CD4-positive, alpha-beta T cell treated with Interleukin-4 for 1 hour (primary cell): ENCODE data around the gene HOXB7.

Experiments used
- DNase-seq, 2 donors: peaks; one replicate each; pipeline ENCODE4 v3.0.0-alpha.2; 2020 to 2022

The HOXB7 gene

DNA sequence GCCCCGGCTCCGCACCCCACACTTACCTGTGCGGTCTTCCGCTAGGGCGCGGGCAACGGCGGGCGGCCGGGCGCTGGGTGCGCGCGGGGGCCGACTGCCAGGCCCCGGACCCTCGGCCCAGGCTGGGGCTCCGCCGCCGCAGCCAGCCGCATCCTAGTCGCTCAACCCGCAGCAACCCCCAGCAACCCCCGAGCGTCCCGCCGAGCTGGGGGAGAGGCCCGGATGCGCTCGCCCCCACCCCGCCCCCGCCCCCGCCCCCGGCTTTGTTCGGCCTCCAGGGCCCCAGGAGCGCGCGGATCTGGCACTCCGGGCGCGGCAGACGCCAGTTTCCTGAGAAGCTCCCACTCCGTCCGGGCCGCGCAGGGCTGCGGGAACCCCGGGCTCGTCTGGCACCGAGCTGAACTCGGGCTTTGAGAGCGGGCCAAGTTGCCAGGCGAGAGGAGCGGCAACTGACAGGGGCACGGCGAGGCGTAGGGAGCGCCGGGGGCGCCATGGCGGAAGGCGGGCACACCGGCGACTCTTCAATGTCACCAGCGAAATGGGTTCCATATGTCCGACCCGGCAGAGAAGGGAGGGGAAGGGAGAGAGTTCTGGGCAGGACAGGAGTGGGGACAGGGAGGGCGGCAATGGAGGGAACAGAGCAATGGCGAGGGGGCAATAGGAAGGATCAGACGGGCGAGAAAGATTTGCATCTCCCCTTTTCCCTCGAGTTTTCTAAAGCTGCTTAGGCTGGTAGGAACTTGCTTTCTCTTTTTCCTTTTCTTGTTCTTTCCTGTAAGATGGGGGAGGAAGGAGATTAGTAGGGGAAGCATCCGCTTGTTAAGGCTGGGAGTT lies 46.4 kb downstream of the HOXB7 start:
- no peak for DNase-seq

DNA sequence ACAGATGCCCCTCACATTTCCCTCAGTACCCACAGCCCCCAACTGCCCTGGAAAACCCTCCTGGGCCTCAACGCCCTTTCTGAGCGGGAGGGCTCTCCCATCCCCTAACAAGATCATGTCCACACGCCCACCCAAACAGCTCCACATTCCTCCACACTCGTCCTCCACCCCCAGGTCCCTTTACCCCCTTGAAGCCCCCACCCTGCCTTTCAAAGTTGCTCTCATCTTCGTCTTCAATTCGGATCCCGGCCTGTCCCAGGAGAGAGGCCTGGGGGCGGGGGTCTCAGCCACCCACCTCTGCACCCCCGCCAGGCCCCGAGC lies 47.0 kb downstream of the HOXB7 start:
- DNase-seq, result no peak

DNA sequence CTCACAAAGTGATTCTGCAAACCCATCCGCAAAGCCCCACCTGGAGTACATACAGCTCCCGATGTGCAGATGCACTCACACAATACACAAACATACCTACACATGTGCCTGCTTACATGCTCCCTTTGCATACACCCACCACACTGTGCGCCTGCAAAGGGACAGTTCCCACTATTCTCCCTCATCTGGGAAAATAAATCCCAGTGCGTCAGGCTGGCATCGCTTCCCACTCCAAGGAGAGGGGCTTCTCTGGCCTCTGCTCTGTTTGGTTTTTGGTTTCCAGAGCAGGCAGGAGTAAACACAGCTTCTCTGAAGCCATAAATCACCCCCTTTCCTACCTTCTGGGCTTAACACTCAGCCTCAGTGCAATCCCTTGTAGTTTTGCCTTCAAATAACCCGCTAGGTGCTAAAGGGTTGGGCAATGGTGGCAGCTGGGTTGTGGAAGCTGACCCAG lies 47.4 kb downstream of the HOXB7 start:
- no peak for DNase-seq

DNA sequence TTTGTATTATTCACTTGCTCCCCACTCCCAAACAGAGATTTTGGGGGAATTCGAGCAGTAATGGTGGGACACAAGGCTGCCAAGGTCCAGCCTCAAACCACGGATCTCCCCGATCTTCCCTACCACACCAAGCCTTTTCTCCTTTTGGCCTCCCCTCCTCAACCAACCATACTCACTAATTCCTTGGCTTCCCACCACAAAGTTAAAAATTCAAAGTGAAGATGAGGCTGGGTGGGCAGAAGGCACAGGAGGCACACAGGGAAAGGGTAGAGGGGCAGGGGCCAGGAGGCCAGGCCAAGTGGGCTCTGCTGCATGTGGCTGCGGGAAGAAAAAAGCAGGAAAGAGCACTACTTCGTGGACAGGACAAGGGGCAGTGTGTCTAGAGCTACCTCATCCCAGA lies 47.9 kb downstream of the HOXB7 start:
- no peak for DNase-seq

DNA sequence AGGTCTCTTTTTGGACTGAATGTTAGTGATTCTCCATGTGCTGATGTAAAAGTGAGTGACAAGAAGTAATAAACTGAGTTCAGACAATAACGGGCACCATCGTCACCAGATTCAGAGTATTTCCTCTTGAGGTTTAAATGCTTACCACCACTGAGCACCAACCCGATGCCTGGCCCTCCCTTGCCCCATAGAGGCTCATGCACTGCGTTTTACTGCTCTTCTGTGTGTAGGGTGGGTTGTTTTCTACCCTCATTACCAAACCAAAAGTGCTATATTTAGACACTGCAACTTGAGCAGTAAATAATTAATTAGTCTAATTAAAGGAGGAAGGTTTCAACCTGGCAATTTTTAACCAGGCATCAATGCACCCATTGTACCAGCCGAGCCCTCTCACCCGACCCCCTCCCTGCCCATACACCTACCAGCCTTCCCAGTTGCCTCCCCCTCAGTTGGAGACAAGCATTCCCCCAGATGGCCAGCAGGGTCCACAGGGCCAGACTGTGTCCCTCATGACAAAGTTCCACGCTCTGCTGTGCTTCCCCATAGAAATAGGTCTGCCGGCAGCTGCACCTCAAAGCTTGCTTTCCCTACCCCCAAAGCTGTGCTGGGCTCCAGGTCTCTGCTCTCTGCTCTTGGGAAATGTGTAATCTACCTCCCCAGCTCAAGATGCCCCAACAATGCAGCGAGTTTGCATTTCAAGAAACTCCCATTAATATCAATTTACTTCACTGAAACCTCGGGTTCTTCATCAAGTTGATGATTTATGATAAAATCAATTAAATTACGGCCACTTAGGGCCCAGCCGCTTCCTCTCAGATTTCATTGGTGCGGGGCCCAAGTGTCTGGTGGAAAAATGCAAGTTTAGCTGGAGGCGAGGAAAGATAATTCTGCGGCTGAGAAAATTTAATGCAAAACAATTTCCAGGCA lies 48.7 kb downstream of the HOXB7 start:
- no peak for DNase-seq

DNA sequence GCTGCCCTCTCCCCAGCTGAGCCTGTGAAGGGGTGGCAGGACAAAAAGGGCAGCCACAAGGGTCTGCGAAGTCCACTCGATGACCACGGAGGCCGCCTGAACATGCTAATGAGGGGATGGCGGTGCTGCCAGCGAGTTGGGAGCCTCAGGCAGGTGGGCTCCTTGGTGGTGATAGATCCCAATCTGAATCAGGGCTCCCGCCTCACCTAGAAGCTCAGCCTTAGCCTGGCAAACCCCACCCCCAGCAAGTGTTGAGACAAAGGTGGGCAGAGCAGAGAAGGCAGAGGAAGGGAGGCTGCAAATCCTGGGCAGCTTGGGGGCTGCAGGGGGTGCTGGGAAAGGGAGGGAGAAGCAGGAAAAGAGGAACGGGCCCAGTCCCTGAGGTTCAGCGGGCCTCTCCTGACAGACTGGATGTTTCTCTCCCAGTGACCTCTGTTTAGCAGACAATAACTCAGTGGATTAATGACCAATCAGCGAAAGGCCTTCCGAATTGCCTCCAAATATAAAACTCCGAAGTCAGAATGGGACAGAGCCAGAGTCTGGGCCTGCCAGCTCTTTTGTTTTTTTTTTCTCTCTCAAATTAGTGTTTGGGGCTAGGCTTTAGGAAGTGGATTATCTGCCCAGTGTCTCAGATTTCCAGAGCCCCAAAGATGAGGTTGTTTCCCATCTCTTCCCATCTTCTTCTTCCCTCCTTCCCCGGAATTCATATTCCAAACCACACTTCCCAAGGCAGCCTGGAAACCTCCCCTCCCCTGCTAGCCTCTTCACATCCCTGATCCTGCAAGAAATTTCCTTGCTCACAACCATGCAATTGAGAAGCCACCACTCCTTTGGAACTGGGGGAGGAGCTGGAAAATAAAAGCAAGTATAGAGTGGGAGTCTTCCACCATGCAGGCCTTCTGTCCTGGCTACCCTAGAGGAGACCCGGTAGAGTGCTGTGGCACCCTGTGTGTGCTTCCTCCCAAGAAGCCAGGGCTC lies 50.7 kb downstream of the HOXB7 start:
- DNase-seq, result no peak

DNA sequence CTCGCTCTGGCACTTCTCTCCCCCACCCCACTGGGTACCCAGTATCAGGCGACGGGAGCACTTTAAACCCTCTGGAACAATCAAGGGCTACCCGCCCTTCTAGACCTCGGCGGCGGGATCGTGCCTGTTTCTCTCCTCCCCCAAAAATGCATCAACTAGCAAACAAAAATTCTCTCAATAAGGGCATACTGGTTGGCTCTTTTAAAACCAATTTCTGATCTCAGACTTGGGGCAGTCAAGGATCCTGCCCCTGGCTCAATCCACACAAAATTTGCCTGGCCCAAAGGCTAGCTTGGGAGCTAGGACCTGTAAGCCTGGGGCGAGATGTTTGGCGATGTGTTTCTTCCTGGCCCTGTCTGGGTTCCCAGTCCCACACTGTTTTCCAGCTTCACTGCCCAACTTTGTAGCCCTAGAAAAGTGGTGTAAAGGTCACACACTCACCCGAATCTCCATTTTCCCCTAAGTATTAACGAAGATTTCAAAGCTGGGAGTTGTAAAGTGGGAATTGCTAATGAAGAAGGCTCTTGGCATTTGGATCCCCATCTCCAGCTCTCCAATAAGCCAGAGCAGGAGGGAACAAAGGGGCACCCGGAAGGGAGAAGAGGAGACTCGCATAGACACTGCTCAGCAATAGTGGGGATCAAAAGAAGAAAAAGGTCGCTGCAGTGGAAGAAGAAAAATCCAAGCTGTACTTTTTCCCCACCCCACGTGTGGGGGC lies 51.5 kb downstream of the HOXB7 start:
- no peak for DNase-seq

DNA sequence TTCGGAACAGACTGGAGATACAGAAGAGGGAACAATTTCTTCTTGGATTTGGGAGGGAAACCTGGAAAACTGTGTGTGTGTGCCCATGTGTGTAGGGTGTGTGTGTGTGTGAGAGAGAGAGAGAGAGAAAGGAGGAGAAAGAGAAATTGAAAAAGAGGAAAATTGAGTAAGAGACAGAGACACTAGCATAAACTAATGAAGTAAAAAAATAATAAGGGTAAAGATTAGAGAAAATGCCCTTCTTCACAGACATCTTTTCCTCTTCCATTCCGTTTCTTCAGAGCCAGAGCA lies 52.0 kb downstream of the HOXB7 start:
- no peak for DNase-seq

DNA sequence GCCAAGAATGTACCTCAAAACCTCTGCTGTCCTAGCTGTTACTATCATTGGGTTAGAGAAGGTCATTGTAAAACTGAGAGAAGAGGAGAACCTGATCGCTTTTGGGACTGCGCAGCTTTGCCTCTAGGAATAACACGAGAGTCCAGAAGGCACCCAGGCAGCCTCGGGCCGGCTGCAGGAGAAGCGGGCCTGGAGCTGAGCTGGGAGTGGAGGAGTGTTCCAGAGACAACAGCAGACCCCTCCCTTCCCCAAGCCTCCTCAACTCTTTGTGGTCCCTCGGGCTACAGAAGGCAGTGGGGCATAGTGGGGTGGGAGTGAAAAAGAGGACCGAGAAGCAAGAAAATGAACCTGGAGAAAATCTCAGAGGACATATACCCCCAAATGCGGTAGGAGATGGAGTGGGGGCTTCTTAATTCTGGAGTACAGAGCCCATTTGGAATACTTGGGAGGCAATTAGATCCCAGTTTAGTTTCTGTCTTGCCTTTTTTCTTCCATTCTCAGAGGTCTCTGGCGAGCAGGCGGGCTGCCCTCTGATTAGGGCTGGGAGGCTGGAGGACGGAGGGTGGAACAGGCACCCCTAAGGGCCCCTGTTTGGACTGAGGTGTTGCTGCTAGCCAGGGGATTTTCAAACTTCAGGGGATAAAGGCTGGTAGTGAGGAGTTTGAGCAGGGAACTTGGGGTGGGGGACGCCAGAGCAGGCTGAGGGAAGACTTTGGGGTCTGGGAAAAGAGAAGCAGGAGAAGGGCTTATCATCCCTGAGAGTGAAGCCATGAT lies 52.6 kb downstream of the HOXB7 start:
- DNase-seq, result no peak
